Panc1 (cell line): ENCODE data around the gene RBM44. TPM values are rescaled to one million over a fixed set of nuclear protein-coding genes. Genes with fewer than 3 reads are reported as not detected.

Experiments
- ATAC-seq: fragments of 200-7000 bp; cut with Tn5 transposase; 2 replicates; pipeline ENCODE4 v1.9.1; 2020; ENCODE audit warnings: mild to moderate bottlenecking, moderate library complexity
- BruUV-seq: library from RNA; stranded (reverse); fragments of 400-500 nt; replicated peaks from 2 replicates; lab custom pipeline; 2021; lab: Mats Ljungman, UMichigan
- CTCF ChIA-PET: fragments of 300-600 bp; sonication (Branson Sonifier 250); formaldehyde crosslinking; loops from one replicate; lab custom pipeline; 2022; ENCODE audit warnings: antibody characterized with exemption; lab: Charles Lee
- POLR2A ChIA-PET: fragments of 300-600 bp; sonication (Branson Sonifier 250); formaldehyde crosslinking; loops from one replicate; lab custom pipeline; 2022; ENCODE audit warnings: antibody characterized with exemption; lab: Charles Lee
- DNase-seq: peaks from one replicate; pipeline ENCODE4 v3.0.0-alpha.2; 2010; ENCODE audit warnings: low read depth, low spot score
- H3K27ac ChIP-seq: 2 replicates; pipeline ENCODE4 v1.5.1; 2011; ENCODE audit warnings: mild to moderate bottlenecking, low read length, inconsistent platforms
- H3K27me3 ChIP-seq: fragments of 200-500 bp; sonication (Bioruptor generic); 2 replicates; pipeline ENCODE4 v1.6.0; 2014; ENCODE audit warnings: low read length, inconsistent platforms; ENCODE audit not compliant: control insufficient read depth, insufficient read depth
- H3K36me3 ChIP-seq: fragments of 200-500 bp; sonication (Bioruptor generic); 2 replicates; pipeline ENCODE4 v1.5.1; 2014; ENCODE audit warnings: inconsistent platforms, mild to moderate bottlenecking, low read length, moderate library complexity; ENCODE audit not compliant: control insufficient read depth, insufficient read depth
- H3K4me1 ChIP-seq: 2 replicates; pipeline ENCODE4 v1.5.1; 2011; ENCODE audit warnings: inconsistent platforms, mild to moderate bottlenecking, low read length, moderate library complexity; ENCODE audit not compliant: control insufficient read depth, insufficient read depth
- H3K4me3 ChIP-seq, 2 experiments: 2 replicates each; pipeline ENCODE4 v1.5.1; 2011 to 2012; ENCODE audit warnings: low read depth in 2 of 2, low read length in 2 of 2, mild to moderate bottlenecking in 2 of 2, inconsistent platforms in 1 of 2, moderate library complexity in 1 of 2
- H3K9me3 ChIP-seq: fragments of 200-500 bp; sonication (Bioruptor generic); 2 replicates; pipeline ENCODE4 v1.5.1; 2014; ENCODE audit warnings: low read depth, mild to moderate bottlenecking, inconsistent platforms, low read length, moderate library complexity; ENCODE audit not compliant: control insufficient read depth, insufficient read depth
- POLR2AphosphoS5 ChIP-seq: IDR thresholded peaks from 2 replicates; pipeline ENCODE4 v1.6.1; 2012; ENCODE audit warnings: mild to moderate bottlenecking, low read depth, low read length, moderate library complexity
- SIN3A ChIP-seq: IDR thresholded peaks from 2 replicates; pipeline ENCODE4 v1.6.1; 2012; ENCODE audit warnings: low read depth, mild to moderate bottlenecking, low read length, moderate library complexity, borderline replicate concordance; ENCODE audit not compliant: insufficient read depth
- TCF7L2 ChIP-seq: IDR thresholded peaks from 2 replicates; pipeline ENCODE4 v1.6.1; 2011; ENCODE audit warnings: mild to moderate bottlenecking, low read depth, low read length, inconsistent platforms
- in situ Hi-C: cut with HindIII; loops from 2 replicates; pipeline ENCODE4 v1.10.0; 2016; ENCODE audit warnings: low sequenced_read_pairs, low pct_unique_long_range_greater_than_20kb
- intact Hi-C: fragments of 100-400 bp; cut with micrococcal nuclease; formaldehyde crosslinking; loops from one replicate; pipeline ENCODE4 v1.10.0; 2022; ENCODE audit not compliant: unreplicated experiment
- total RNA-seq: library from RNA; stranded (reverse); gene quantifications from one replicate; pipeline ENCODE4 v1.2.1, GENCODE V29; 2021; ENCODE audit not compliant: unreplicated experiment
- TF ChIP-seq, protein P1 (sequence below), 2 experiments: IDR thresholded peaks; 2 replicates each; pipeline ENCODE4 v1.6.1; 2011 to 2012; ENCODE audit warnings: low read depth in 2 of 2, control low read depth in 1 of 2, low read length in 1 of 2, mild to moderate bottlenecking in 1 of 2, moderate library complexity in 1 of 2; ENCODE audit not compliant: insufficient read depth in 1 of 2
- TF ChIP-seq, protein P2 (sequence below): fragments of 450-650 bp; IDR thresholded peaks from 2 replicates; pipeline ENCODE4 v1.5.1; 2017; ENCODE audit warnings: mild to moderate bottlenecking

Gene RBM44
- total RNA-seq, 1 experiment from 2014 or later = 0.90 TPM

DNA sequence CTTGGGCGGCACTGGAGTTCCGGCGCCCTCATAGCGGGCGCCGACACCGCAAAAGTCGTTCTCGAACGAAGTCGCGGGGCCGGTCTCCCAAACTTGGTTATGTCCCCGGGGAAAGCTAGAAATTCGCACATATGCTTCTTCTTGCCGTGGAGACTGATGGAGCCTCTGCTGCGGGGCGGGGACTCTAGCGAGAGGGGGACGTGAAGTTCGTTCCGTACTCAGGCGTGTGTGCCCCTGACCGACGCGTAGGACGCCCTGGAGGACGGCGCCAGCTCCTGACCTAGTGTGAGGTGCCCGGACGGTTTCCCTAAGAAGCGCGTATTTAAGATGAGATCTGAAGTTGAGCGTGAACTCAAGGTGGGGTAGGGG is 465 bp downstream of the RBM44 start:
- Histone ChIP-seq H3K27me3 (no peaks in the 10 kb centered on the region), H3K4me1 (no peaks in the 10 kb centered on the region), H3K27ac (no peak overlapping the region), H3K9me3 (no peaks in the 10 kb centered on the region), H3K4me3 (no peak overlapping the region), H3K36me3 (no peaks in the 10 kb centered on the region)
- TF ChIP-seq, protein P1, sequence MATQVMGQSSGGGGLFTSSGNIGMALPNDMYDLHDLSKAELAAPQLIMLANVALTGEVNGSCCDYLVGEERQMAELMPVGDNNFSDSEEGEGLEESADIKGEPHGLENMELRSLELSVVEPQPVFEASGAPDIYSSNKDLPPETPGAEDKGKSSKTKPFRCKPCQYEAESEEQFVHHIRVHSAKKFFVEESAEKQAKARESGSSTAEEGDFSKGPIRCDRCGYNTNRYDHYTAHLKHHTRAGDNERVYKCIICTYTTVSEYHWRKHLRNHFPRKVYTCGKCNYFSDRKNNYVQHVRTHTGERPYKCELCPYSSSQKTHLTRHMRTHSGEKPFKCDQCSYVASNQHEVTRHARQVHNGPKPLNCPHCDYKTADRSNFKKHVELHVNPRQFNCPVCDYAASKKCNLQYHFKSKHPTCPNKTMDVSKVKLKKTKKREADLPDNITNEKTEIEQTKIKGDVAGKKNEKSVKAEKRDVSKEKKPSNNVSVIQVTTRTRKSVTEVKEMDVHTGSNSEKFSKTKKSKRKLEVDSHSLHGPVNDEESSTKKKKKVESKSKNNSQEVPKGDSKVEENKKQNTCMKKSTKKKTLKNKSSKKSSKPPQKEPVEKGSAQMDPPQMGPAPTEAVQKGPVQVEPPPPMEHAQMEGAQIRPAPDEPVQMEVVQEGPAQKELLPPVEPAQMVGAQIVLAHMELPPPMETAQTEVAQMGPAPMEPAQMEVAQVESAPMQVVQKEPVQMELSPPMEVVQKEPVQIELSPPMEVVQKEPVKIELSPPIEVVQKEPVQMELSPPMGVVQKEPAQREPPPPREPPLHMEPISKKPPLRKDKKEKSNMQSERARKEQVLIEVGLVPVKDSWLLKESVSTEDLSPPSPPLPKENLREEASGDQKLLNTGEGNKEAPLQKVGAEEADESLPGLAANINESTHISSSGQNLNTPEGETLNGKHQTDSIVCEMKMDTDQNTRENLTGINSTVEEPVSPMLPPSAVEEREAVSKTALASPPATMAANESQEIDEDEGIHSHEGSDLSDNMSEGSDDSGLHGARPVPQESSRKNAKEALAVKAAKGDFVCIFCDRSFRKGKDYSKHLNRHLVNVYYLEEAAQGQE (IDR thresholded peaks at IDR 0.05; ENCODE audit: insufficient read depth in 1 of 2, low read depth in 2 of 2, low read length in 1 of 2) = no peak
- TF ChIP-seq SIN3A (no peak), POLR2AphosphoS5 (no peak), TCF7L2 (no peak)
- TF ChIP-seq, protein P2, sequence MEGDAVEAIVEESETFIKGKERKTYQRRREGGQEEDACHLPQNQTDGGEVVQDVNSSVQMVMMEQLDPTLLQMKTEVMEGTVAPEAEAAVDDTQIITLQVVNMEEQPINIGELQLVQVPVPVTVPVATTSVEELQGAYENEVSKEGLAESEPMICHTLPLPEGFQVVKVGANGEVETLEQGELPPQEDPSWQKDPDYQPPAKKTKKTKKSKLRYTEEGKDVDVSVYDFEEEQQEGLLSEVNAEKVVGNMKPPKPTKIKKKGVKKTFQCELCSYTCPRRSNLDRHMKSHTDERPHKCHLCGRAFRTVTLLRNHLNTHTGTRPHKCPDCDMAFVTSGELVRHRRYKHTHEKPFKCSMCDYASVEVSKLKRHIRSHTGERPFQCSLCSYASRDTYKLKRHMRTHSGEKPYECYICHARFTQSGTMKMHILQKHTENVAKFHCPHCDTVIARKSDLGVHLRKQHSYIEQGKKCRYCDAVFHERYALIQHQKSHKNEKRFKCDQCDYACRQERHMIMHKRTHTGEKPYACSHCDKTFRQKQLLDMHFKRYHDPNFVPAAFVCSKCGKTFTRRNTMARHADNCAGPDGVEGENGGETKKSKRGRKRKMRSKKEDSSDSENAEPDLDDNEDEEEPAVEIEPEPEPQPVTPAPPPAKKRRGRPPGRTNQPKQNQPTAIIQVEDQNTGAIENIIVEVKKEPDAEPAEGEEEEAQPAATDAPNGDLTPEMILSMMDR = no peak
- BruUV-seq = no TSS peak
- POLR2A ChIA-PET = no interaction called here
- intact Hi-C loops (no loop called here), in situ Hi-C loops (no loop called here)
- ATAC-seq (no peak), DNase-seq (no peak)
- CTCF ChIA-PET = no interaction called here

DNA sequence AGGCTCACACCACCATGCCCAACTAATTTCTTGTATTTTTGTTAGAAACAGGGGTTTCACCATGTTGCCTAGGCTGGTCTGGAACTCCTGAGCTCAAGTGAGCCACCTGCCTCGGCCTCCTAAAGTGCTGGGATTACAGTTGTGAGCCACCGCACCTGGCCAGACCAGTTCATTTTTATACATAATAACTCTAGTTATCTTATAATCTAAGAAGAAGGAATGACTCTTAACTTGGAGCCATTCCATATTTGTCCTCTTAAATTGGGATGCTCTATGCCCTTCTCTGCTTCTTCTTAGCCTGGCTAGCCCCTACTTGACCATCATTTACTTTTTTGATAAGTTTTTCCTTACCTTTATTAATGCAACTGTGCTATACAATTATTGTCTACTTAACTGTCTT is 2.9 kb downstream of the RBM44 start:
- BruUV-seq = no TSS peak
- no peaks in the 10 kb centered on the region for H3K4me1 ChIP-seq
- CTCF ChIA-PET = no interaction called here

More for the DNA sequence above, 2.9 kb downstream of the RBM44 start:
- Histone ChIP-seq H3K27ac (no peak overlapping the region), H3K4me3 (no peak overlapping the region), H3K36me3 (no peaks in the 10 kb centered on the region), H3K27me3 (no peaks in the 10 kb centered on the region), H3K9me3 (no peaks in the 10 kb centered on the region)
- intact Hi-C loops = no loop called here
- DNase-seq = no peak
- ATAC-seq = no peak
- no peak for TF ChIP-seq TCF7L2
- TF ChIP-seq, protein P1 (IDR thresholded peaks at IDR 0.05; ENCODE audit: insufficient read depth in 1 of 2, low read depth in 2 of 2, low read length in 1 of 2) = no peak
- TF ChIP-seq SIN3A = no peak
- TF ChIP-seq, protein P2 = no peak
- TF ChIP-seq POLR2AphosphoS5 = no peak
- POLR2A ChIA-PET = interaction anchor here (0.5 kb wide), 1 partner anchor 52 kb away, joined by 6 read pairs; no protein-coding TSS in a partner anchor
- in situ Hi-C loops = no loop called here
